HG02763 (cell line): ENCODE data around the gene NXPH1.
"Not testable (repeated sequence)": the region's sequence is repeated elsewhere in the genome, so short reads cannot be mapped to it uniquely, and the experiment has no call there.

Experiments used
- ATAC-seq: cut with Tn5 transposase; IDR thresholded peaks from one replicate; pipeline ENCODE4 v1.9.1; 2021; ENCODE audit warnings: mild to moderate bottlenecking, moderate library complexity; ENCODE audit not compliant: unreplicated experiment

Gene NXPH1

GRCh38 chr7:8668627-8669500 is 235.5 kb downstream of the NXPH1 start:
- ATAC-seq: no peak

- no peak for ATAC-seq
Measured at GRCh38 chr7:8669501-8669851, 236.1 kb downstream of the NXPH1 start.

GRCh38 chr7:8684426-8684825 is 251.0 kb downstream of the NXPH1 start:
- no peak for ATAC-seq

- ATAC-seq: no peak
Measured at GRCh38 chr7:8699875-8700624, 266.6 kb downstream of the NXPH1 start.

- ATAC-seq: no peak
Measured at GRCh38 chr7:8702807-8703206, 269.4 kb downstream of the NXPH1 start.

- ATAC-seq: no peak
Measured at GRCh38 chr7:8710124-8710523, 276.7 kb downstream of the NXPH1 start.

GRCh38 chr7:8714791-8715190 is 281.4 kb downstream of the NXPH1 start:
- ATAC-seq: no peak

GRCh38 chr7:8719102-8719501 is 285.7 kb downstream of the NXPH1 start:
- ATAC-seq: no peak

GRCh38 chr7:8724080-8724718 is 290.8 kb downstream of the NXPH1 start:
- peak; percentile 71 for ATAC-seq

- not testable (repeated sequence) for ATAC-seq
Measured at GRCh38 chr7:8731756-8732155, 298.3 kb downstream of the NXPH1 start.

- no peak for ATAC-seq
Measured at GRCh38 chr7:8739837-8740236, 306.4 kb downstream of the NXPH1 start.

- no peak for ATAC-seq
Measured at GRCh38 chr7:8742837-8743236, 309.4 kb downstream of the NXPH1 start.

- ATAC-seq: no peak
Measured at GRCh38 chr7:8747338-8747737, 313.9 kb downstream of the NXPH1 start.

GRCh38 chr7:8751557-8752231 is 318.3 kb downstream of the NXPH1 start:
- ATAC-seq: no peak

GRCh38 chr7:8753355-8753754 is 319.9 kb downstream of the NXPH1 start:
- ATAC-seq: no peak

GRCh38 chr7:8761731-8762130 is 328.3 kb downstream of the NXPH1 start:
- ATAC-seq: no peak

- ATAC-seq: no peak
Measured at GRCh38 chr7:8762803-8763202, 329.4 kb downstream of the NXPH1 start.

- no peak for ATAC-seq
Measured at GRCh38 chr7:8765374-8765773, 332.0 kb downstream of the NXPH1 start.

GRCh38 chr7:8773518-8773917 is 340.1 kb downstream of the NXPH1 start:
- no peak for ATAC-seq

- no peak for ATAC-seq
Measured at GRCh38 chr7:8778459-8778858, 345.1 kb downstream of the NXPH1 start.

- ATAC-seq: no peak
Measured at GRCh38 chr7:8781166-8781565, 347.8 kb downstream of the NXPH1 start.
